Measurements from ENCODE around the gene ZBTB20. TPM values are rescaled to one million over a fixed set of nuclear protein-coding genes. Genes with fewer than 3 reads are reported as not detected.
A peak's percentile ranks its signal among the peaks of the same experiment; 100 is the strongest.

The ZBTB20 gene
- total RNA-seq, 2 experiments from 2014 or later, result 11.0 to 11.4 TPM

GRCh38 chr3:114344492-114344891 is 802.6 kb downstream of the ZBTB20 start:
- peaks cover 5% of the 10 kb centered on the region for H3K4me1 Mint-ChIP-seq
- H3K27me3 Mint-ChIP-seq, result no peaks in the 10 kb centered on the region
- no peak for DNase-seq
- H3K9me3 Mint-ChIP-seq, result no peaks in the 10 kb centered on the region
- no peak overlapping the region for H3K4me3 Mint-ChIP-seq
- POLR2A ChIA-PET, result no interaction called here
- no peaks in the 10 kb centered on the region for H3K36me3 Mint-ChIP-seq (ENCODE audit: low read depth)
- no peak overlapping the region for H3K27ac Mint-ChIP-seq
- CTCF ChIA-PET, result no interaction called here

- POLR2A ChIA-PET, result interaction anchor here (0.6 kb wide), 1 partner anchor 102 kb away, joined by 3 read pairs; no protein-coding TSS in a partner anchor
- no peaks in the 10 kb centered on the region for H3K9me3 Mint-ChIP-seq
- H3K27me3 Mint-ChIP-seq, result no peaks in the 10 kb centered on the region
- H3K4me1 Mint-ChIP-seq, result peaks cover 11% of the 10 kb centered on the region
- peak overlapping the region; percentile 57 for H3K27ac Mint-ChIP-seq
- peaks cover 10% of the 10 kb centered on the region for H3K36me3 Mint-ChIP-seq (ENCODE audit: low read depth)
- H3K4me3 Mint-ChIP-seq, result no peak overlapping the region
- DNase-seq, result no peak
- CTCF ChIA-PET, result interaction anchor here (0.7 to 1.1 kb wide), 2 partner anchors 11 kb away, joined by 3 read pairs; no protein-coding TSS in a partner anchor
These were observed 808.3 kb downstream of the ZBTB20 start for GRCh38 chr3:114338651-114339357.

GRCh38 chr3:114336857-114337256 is 810.2 kb downstream of the ZBTB20 start:
- peaks cover 12% of the 10 kb centered on the region for H3K4me1 Mint-ChIP-seq
- no peaks in the 10 kb centered on the region for H3K27me3 Mint-ChIP-seq
- H3K9me3 Mint-ChIP-seq, result no peaks in the 10 kb centered on the region
- ChIA-PET CTCF (no interaction called here), POLR2A (no interaction called here)
- H3K4me3 Mint-ChIP-seq, result no peak overlapping the region
- no peak for DNase-seq
- H3K36me3 Mint-ChIP-seq (ENCODE audit: low read depth), result peaks cover 10% of the 10 kb centered on the region
- no peak overlapping the region for H3K27ac Mint-ChIP-seq

GRCh38 chr3:114336122-114336697 is 810.9 kb downstream of the ZBTB20 start:
- H3K4me3 Mint-ChIP-seq, result no peak overlapping the region
- peaks cover 10% of the 10 kb centered on the region for H3K36me3 Mint-ChIP-seq (ENCODE audit: low read depth)
- DNase-seq, result no peak
- peaks cover 4% of the 10 kb centered on the region for H3K9me3 Mint-ChIP-seq
- H3K27ac Mint-ChIP-seq, result no peak overlapping the region
- H3K4me1 Mint-ChIP-seq, result peaks cover 12% of the 10 kb centered on the region
- POLR2A ChIA-PET, result no interaction called here
- CTCF ChIA-PET, result interaction anchor here (0.8 kb wide), 1 partner anchor 280 kb away, joined by 3 read pairs; no protein-coding TSS in a partner anchor
- no peaks in the 10 kb centered on the region for H3K27me3 Mint-ChIP-seq

- peaks cover 4% of the 10 kb centered on the region for H3K9me3 Mint-ChIP-seq
- H3K4me1 Mint-ChIP-seq, result peaks cover 13% of the 10 kb centered on the region
- no peaks in the 10 kb centered on the region for H3K27me3 Mint-ChIP-seq
- peaks cover 10% of the 10 kb centered on the region for H3K36me3 Mint-ChIP-seq (ENCODE audit: low read depth)
- H3K27ac Mint-ChIP-seq, result no peak overlapping the region
- no peak overlapping the region for H3K4me3 Mint-ChIP-seq
- POLR2A ChIA-PET, result no interaction called here
- no peak for DNase-seq
- CTCF ChIA-PET, result interaction anchor here (1.2 to 1.4 kb wide), 2 partner anchors 17 to 43 kb away, joined by 3 read pairs; no protein-coding TSS in a partner anchor
These were observed 813.2 kb downstream of the ZBTB20 start for GRCh38 chr3:114333923-114334240.

GRCh38 chr3:114333180-114333922 is 813.7 kb downstream of the ZBTB20 start:
- POLR2A ChIA-PET, result no interaction called here
- peaks cover 13% of the 10 kb centered on the region for H3K4me1 Mint-ChIP-seq
- DNase-seq, result no peak

GRCh38 chr3:114332342-114333179 is 814.5 kb downstream of the ZBTB20 start:
- Mint-ChIP-seq H3K4me1 (peaks cover 11% of the 10 kb centered on the region), H3K27ac (peak overlapping the region; percentile 58), H3K9me3 (peaks cover 4% of the 10 kb centered on the region), H3K27me3 (no peaks in the 10 kb centered on the region), H3K4me3 (no peak overlapping the region), H3K36me3 (ENCODE audit: low read depth) (peaks cover 5% of the 10 kb centered on the region)
- ChIA-PET CTCF (no interaction called here), POLR2A (no interaction called here)
- DNase-seq, result no peak

More at GRCh38 chr3:114333180-114333922, 813.7 kb downstream of the ZBTB20 start:
- no peaks in the 10 kb centered on the region for H3K27me3 Mint-ChIP-seq
- peaks cover 10% of the 10 kb centered on the region for H3K36me3 Mint-ChIP-seq (ENCODE audit: low read depth)
- peak overlapping the region; percentile 58 for H3K27ac Mint-ChIP-seq
- peaks cover 4% of the 10 kb centered on the region for H3K9me3 Mint-ChIP-seq
- H3K4me3 Mint-ChIP-seq, result no peak overlapping the region
- CTCF ChIA-PET, result interaction anchor here (1.2 to 1.4 kb wide), 2 partner anchors 17 to 42 kb away, joined by 3 read pairs; no protein-coding TSS in a partner anchor

- H3K4me1 Mint-ChIP-seq, result peaks cover 10% of the 10 kb centered on the region
- peaks cover 5% of the 10 kb centered on the region for H3K36me3 Mint-ChIP-seq (ENCODE audit: low read depth)
- peaks cover 4% of the 10 kb centered on the region for H3K9me3 Mint-ChIP-seq
- H3K27ac Mint-ChIP-seq, result no peak overlapping the region
- no peak for DNase-seq
- H3K27me3 Mint-ChIP-seq, result no peaks in the 10 kb centered on the region
- CTCF ChIA-PET, result no interaction called here
- POLR2A ChIA-PET, result no interaction called here
- H3K4me3 Mint-ChIP-seq, result no peak overlapping the region
These were observed 815.4 kb downstream of the ZBTB20 start for GRCh38 chr3:114331710-114332109.

- Mint-ChIP-seq H3K27me3 (no peaks in the 10 kb centered on the region), H3K4me1 (peaks cover 10% of the 10 kb centered on the region), H3K27ac (no peak overlapping the region), H3K36me3 (ENCODE audit: low read depth) (peaks cover 3% of the 10 kb centered on the region), H3K9me3 (peaks cover 4% of the 10 kb centered on the region), H3K4me3 (no peak overlapping the region)
- DNase-seq, result no peak
- POLR2A ChIA-PET, result no interaction called here
- CTCF ChIA-PET, result no interaction called here
These were observed 816.1 kb downstream of the ZBTB20 start for GRCh38 chr3:114331007-114331406.

GRCh38 chr3:114329823-114330222 is 817.3 kb downstream of the ZBTB20 start:
- no peak overlapping the region for H3K4me3 Mint-ChIP-seq
- CTCF ChIA-PET, result interaction anchor here (0.9 kb wide), 1 partner anchor 1884 kb away, joined by 3 read pairs; no protein-coding TSS in a partner anchor
- no peak for DNase-seq
- H3K9me3 Mint-ChIP-seq, result peaks cover 4% of the 10 kb centered on the region
- POLR2A ChIA-PET, result no interaction called here
- H3K36me3 Mint-ChIP-seq (ENCODE audit: low read depth), result peaks cover 2% of the 10 kb centered on the region
- H3K27ac Mint-ChIP-seq, result no peak overlapping the region
- H3K27me3 Mint-ChIP-seq, result no peaks in the 10 kb centered on the region
- peaks cover 10% of the 10 kb centered on the region for H3K4me1 Mint-ChIP-seq

- DNase-seq, result no peak
- H3K27ac Mint-ChIP-seq, result peak overlapping the region; percentile 59
- peaks cover 4% of the 10 kb centered on the region for H3K9me3 Mint-ChIP-seq
- H3K36me3 Mint-ChIP-seq (ENCODE audit: low read depth), result peaks cover 2% of the 10 kb centered on the region
- peaks cover 15% of the 10 kb centered on the region for H3K4me1 Mint-ChIP-seq
- CTCF ChIA-PET, result interaction anchor here (0.5 to 1.3 kb wide), 3 partner anchors 10 to 34 kb away, joined by 3 to 5 read pairs (median 3); no protein-coding TSS in a partner anchor
- H3K4me3 Mint-ChIP-seq, result no peak overlapping the region
- POLR2A ChIA-PET, result interaction anchor here (0.7 kb wide), 1 partner anchor 38 kb away, joined by 3 read pairs; no protein-coding TSS in a partner anchor
- no peaks in the 10 kb centered on the region for H3K27me3 Mint-ChIP-seq
These were observed 818.7 kb downstream of the ZBTB20 start for GRCh38 chr3:114328345-114328744.

GRCh38 chr3:114327665-114328064 is 819.4 kb downstream of the ZBTB20 start:
- peaks cover 4% of the 10 kb centered on the region for H3K9me3 Mint-ChIP-seq
- POLR2A ChIA-PET, result no interaction called here
- CTCF ChIA-PET, result interaction anchor here (0.6 kb wide), 1 partner anchor 114 kb away, joined by 3 read pairs; no protein-coding TSS in a partner anchor
- H3K4me3 Mint-ChIP-seq, result no peak overlapping the region
- H3K27me3 Mint-ChIP-seq, result no peaks in the 10 kb centered on the region
- peaks cover 2% of the 10 kb centered on the region for H3K36me3 Mint-ChIP-seq (ENCODE audit: low read depth)
- peaks cover 15% of the 10 kb centered on the region for H3K4me1 Mint-ChIP-seq
- no peak overlapping the region for H3K27ac Mint-ChIP-seq
- DNase-seq, result no peak
